Measurements from ENCODE around the gene RIIAD1. TPM values are rescaled to one million over a fixed set of nuclear protein-coding genes. Genes with fewer than 3 reads are reported as not detected.
"Not testable (repeated sequence)": the region's sequence is repeated elsewhere in the genome, so short reads cannot be mapped to it uniquely, and the experiment has no call there.

Gene RIIAD1
- polyA plus RNA-seq, 1 experiment = not detected

- peak overlapping the region; percentile 80 for H3K27ac ChIP-seq (ENCODE audit: low read depth, low read length)
- CTCF ChIA-PET = interaction anchor here (1.0 to 1.4 kb wide), 3 partner anchors 25 to 237 kb away, joined by 3 to 5 read pairs (median 4); no protein-coding TSS in a partner anchor
- POLR2A ChIA-PET = no interaction called here
- peaks cover 2% of the 10 kb centered on the region for H3K27me3 ChIP-seq (ENCODE audit: control insufficient read depth, insufficient read depth, low read length)
- H3K4me3 ChIP-seq (ENCODE audit: low read depth, low read length) = peak overlapping the region; percentile 93
- H3K9me3 ChIP-seq (ENCODE audit: control insufficient read depth, insufficient read depth, low read length) = no peaks in the 10 kb centered on the region
- no peak for TF ChIP-seq CTCF (IDR thresholded peaks at IDR 0.05; ENCODE audit: low read depth, low read length)
- DNase-seq (ENCODE audit: low read depth, low spot score) = no peak
Measured at GRCh38 chr1:151763990-151764389, 42.7 kb downstream of the RIIAD1 start.

- POLR2A ChIA-PET = not testable (repeated sequence)
Measured at GRCh38 chr1:151768351-151769066, 47.2 kb downstream of the RIIAD1 start.

GRCh38 chr1:151769270-151769669 lies 47.9 kb downstream of the RIIAD1 start:
- DNase-seq (ENCODE audit: low read depth, low spot score); H3K27me3 ChIP-seq (ENCODE audit: control insufficient read depth, insufficient read depth, low read length); POLR2A ChIA-PET; H3K4me3 ChIP-seq (ENCODE audit: low read depth, low read length); CTCF ChIA-PET; H3K27ac ChIP-seq (ENCODE audit: low read depth, low read length); H3K9me3 ChIP-seq (ENCODE audit: control insufficient read depth, insufficient read depth, low read length): not testable (repeated sequence)

More at GRCh38 chr1:151768351-151769066, 47.2 kb downstream of the RIIAD1 start:
- DNase-seq (ENCODE audit: low read depth, low spot score); H3K27me3 ChIP-seq (ENCODE audit: control insufficient read depth, insufficient read depth, low read length); CTCF ChIA-PET; H3K4me3 ChIP-seq (ENCODE audit: low read depth, low read length); H3K27ac ChIP-seq (ENCODE audit: low read depth, low read length); H3K9me3 ChIP-seq (ENCODE audit: control insufficient read depth, insufficient read depth, low read length): not testable (repeated sequence)

GRCh38 chr1:151773702-151774101 lies 52.4 kb downstream of the RIIAD1 start:
- Histone ChIP-seq H3K27me3 (ENCODE audit: control insufficient read depth, insufficient read depth, low read length) (peaks cover 6% of the 10 kb centered on the region), H3K27ac (ENCODE audit: low read depth, low read length) (no peak overlapping the region), H3K9me3 (ENCODE audit: control insufficient read depth, insufficient read depth, low read length) (no peaks in the 10 kb centered on the region), H3K4me3 (ENCODE audit: low read depth, low read length) (no peak overlapping the region)
- POLR2A ChIA-PET = no interaction called here
- CTCF ChIA-PET = no interaction called here
- no peak for DNase-seq (ENCODE audit: low read depth, low spot score)
- no peak for TF ChIP-seq CTCF (IDR thresholded peaks at IDR 0.05; ENCODE audit: low read depth, low read length)

- TF ChIP-seq CTCF (IDR thresholded peaks at IDR 0.05; ENCODE audit: low read depth, low read length) = no peak
- ChIA-PET POLR2A (no interaction called here), CTCF (interaction anchor here (1.0 kb wide), 1 partner anchor 40 kb away, joined by 3 read pairs; no protein-coding TSS in a partner anchor)
- H3K27me3 ChIP-seq (ENCODE audit: control insufficient read depth, insufficient read depth, low read length) = peaks cover 6% of the 10 kb centered on the region
- H3K4me3 ChIP-seq (ENCODE audit: low read depth, low read length) = no peak overlapping the region
- DNase-seq (ENCODE audit: low read depth, low spot score) = no peak
- H3K9me3 ChIP-seq (ENCODE audit: control insufficient read depth, insufficient read depth, low read length) = no peaks in the 10 kb centered on the region
- no peak overlapping the region for H3K27ac ChIP-seq (ENCODE audit: low read depth, low read length)
Measured at GRCh38 chr1:151774256-151774922, 53.1 kb downstream of the RIIAD1 start.
